ENCODE measurements around the gene HOXB1.

The HOXB1 gene

DNA sequence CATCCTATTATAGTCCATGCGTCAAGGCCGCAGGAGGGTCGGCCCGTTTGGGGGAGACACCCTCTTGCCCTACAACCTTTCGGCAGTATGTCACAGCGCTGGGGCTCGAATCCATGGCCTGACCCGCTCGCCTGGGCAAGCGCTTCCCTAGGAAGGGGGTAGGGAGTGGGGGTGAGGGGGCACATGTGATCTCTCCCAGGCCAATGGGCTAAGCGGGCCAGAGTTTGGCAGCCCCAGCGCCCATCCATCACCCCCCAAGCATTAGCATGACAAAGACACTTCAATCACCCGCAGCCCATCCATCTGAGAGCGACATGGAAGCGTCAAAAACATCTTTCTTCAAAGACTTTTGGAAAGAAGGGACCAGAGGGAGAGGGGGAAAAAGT is at the start of gene HOXB1:
Gene HOXB1, minus strand, starts transcription at position 125 of the 386 bp plus-strand sequence. Its CDS starts 107 bp downstream, at position 18.
- DNase-seq (ENCODE audit: low read depth in 2 of 2), result no peak

DNA sequence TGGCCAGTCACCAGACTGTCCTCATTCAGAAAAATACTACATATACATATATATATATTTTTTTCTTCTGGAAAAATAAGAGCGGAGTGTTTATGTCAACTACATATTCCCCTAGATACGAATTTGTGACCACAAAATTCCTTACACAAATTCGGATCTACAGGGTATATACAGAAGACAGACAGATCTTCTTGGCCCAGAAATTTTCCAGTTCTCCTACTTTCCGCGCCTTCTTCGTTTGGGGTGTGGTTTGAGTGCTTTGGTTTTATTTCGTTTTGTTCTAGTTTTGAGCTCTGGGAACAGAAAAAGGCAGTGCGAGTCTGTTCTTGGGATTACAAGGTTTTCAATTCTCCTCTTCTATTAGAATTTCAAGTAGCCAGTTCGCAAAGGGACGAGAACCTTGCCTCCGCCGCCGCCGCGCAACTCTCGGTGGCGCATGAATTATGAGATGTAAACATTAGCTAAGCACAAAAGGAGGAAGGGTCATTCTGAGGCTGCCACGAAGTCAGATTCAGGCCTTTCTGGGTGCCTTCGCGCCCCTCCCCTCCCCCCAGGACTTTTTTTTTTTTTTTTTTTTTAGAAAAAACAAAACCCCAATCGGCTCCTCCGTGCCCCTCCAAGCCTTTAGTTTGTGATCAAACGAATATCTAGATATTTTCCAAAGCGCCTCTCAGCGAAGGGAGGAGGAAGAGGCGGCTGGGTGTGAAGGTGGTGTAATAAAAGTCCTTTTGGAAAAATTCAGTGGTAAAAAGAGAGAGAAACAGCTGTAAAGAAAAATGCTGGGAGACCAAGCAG is 49.1 kb upstream of the HOXB1 start:
- DNase-seq (ENCODE audit: low read depth in 2 of 2), result no peak

DNA sequence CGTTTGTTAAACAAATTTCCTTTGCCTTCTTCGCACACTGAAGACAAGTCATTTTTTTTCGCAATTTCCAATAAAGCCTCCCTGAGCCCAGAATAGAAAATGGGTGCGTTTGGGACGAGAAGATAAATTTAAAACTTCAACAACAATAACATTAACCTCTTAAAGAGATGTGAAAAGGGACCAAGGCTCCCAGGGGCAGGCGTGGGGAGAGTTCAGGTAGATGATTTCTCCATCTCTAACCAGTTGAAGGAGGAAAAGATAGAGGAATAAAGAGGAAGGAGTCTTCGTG is 48.6 kb upstream of the HOXB1 start:
- DNase-seq (ENCODE audit: low read depth in 2 of 2), result no peak

DNA sequence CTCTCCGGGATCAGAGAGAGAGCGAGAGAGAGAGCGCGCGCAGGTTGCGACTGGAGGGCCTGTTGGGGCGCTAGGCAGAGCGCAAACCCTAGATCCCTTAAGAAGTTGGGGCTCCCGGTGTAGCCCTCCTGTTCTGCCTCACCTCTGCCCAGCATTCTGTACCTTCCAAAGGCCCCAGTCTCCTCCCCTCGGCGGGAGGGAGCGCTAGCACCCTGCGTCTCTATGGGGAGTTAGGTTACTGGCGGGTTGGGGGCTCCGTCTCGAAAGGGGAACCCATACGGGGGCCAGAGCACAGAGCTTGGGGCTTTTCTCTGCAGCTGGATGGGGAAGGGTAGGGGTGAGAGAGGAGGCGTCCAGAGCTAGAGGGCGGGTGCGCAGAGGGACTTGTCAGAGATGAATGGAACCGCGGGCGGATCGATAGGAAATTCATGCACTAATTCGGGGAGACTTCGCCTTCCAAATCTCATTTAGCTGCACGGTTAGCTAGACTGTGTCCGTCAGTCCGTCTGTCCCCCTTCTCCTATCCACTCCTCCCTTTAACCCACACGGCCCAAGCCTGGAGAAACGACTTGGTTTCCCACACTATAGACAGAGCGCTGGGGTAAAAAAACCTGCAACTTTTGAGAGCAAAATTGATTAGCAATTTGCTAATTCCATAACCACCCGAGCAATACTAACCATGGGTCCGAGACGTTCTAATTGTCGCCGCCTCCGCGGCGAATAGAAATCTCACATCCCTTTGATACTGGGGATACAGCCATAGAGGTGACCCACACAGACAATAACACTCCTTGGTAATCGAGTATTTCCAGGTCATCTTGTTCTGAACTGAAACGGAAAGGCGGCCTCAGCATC is 48.0 kb upstream of the HOXB1 start:
- no peak for DNase-seq (ENCODE audit: low read depth in 2 of 2)

DNA sequence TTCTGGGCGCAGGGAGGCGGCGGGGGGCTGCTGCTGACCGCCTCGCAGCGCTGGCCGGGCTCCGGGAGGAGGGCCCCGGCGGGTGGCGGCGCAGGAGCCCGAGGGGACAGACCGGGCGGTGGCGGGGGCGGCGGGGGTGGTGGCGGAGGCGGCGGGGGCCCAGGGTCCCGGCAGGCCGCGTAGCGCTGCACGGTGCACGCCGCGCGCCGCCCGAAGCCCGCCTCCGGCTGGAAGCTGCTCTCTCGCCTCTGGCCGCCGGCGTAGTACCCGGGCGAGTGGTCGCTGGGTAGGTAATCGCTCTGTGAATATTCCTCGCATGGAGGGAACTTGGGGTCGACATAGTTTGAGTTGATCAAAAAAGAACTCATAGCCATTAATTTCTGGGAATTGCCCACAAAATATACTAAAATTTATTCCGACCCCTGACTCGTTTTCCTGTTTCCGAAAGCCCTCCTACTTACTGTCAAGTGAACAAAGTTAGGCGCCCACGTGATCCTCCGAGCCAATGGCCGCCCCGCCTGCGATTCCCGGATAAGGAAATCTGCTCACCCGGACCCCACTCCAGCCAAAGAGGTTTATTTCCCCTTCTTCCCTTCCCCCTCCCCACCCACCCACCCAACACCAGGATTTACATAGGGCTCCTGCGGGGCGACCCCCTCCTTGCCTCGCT is 47.3 kb upstream of the HOXB1 start, which contains the start of gene HOXB4:
Gene HOXB4, minus strand, starts transcription at position 405 of the 670 bp plus-strand sequence. Its CDS starts 31 bp downstream, at position 374.
- DNase-seq (ENCODE audit: low read depth in 2 of 2), result peak in 1 of 2 donors; percentile 42

DNA sequence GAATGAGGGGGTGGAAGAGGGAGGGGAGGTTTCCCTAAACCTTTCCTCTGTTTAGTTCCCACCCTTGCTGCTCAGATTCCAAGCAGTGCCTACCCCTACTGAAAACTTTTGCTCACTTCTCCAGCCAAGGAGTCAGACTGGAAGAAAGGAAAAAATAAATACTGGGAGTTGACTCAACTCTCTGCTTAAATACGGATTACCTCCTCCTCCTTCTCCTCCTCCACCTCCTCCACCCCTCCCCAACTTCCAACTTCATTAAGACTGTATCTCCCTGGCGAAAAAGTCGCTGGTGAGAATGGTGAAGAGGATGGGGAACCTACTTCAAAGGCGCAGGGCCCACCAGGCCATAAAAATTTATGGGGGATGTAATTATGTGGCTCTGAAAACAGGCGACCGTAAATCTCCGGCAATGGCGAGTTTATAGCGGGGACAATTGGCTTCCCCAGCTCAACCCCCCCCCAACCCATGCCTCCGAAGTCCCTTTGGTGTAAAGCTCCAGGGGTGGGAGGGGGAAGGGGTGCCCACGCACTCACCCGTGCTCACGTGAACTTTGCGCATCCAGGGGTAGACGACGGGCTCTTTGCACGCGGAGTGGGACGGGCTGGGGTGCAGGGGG is 46.6 kb upstream of the HOXB1 start:
- no peak for DNase-seq (ENCODE audit: low read depth in 2 of 2)

DNA sequence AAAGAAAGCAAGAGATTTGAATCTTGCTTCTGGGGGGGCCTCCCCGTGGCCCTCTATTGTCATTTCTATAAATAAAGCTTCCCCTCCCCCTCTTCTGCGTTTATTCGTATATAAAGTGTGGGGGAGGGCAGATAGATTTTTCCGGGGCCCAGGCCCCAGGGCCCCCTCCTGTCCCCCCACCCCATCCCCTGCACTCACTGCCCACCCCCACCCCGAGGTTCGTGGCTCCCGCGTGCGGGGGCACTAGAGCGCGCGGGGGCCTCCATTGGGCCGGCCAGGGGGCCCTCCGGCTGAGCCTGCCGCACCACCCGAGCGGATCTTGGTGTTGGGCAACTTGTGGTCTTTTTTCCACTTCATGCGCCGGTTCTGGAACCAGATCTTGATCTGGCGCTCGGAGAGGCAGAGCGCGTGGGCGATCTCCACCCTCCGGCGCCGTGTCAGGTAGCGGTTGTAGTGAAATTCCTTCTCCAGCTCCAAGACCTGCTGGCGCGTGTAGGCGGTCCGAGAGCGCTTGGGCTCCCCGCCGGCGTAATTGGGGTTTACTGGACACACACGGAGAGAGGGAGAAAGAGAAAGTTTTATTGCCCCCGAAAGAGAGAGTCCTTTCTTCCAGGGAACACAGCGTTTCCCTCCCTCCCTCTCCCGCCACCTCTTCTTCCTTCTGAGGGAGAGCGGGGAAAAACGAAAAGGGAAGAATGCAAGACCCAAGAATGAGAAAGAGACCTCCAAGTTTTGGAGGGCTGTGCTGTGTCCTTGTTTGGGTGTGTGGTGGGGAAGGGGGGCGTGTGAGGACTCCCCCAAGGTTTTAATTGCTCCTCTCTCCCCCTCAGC is 45.9 kb upstream of the HOXB1 start:
- no peak for DNase-seq (ENCODE audit: low read depth in 2 of 2)

DNA sequence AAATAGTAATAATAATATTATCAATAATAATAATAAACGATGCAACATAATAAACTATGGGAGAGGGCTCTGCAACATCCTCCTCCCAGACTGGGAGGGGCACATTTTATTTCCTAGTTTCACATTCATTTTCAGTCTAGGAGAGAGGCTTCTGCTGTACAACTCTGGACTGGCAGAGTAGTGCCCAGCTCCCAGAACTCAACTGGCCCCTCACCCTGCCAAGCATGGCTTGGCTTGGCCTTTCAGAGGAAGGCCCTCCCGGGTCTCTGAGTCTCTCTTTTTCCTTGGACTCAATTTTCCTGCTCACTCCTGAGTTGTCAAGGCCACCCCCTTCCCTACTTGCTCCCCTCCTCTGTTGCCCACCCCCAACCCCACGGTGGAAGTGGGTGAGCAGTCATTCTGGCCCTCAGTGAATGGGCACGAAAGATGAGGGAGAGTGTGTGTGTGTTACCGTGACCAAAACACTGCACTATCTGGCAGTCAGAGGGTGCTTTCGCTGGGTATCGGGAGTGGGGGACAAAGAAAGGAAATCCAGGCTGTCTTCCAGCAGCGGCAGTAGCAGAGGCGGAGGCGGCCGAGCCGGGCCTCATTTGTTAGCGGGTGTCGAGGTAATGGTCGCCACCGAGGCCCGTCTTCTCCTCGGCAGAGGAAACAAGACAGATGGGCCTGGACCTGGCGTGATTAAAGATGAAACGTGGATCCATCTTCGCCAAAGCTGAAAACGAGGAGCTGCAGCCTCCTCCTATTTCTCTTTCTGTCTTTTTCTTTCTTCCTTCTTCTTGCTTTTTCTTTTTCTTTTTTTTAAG is 45.1 kb upstream of the HOXB1 start:
- no peak for DNase-seq (ENCODE audit: low read depth in 2 of 2)

DNA sequence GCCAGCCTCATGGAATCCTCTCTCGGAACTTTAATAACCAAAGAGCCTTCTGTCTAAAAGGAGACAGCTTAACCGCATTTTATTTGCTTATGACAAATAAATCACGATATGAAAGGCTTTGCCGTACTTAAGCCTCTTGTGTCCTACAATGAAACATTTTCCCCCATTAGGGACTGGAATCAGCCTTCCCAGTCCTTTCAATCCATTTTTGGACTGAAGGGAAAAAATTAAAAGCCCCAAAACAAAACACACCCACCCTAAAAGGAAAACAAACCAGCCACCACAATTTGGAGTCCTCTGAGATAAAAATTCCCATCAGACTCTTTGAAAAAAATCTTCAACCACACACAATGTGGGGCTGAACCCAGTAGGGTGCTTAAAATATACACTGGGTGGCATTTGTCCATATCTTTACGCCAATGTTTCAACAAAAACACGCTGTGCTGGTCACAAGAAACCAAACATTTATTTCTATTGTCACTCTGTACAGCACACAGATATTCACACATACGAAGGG is 44.3 kb upstream of the HOXB1 start:
- no peak for DNase-seq (ENCODE audit: low read depth in 2 of 2)

DNA sequence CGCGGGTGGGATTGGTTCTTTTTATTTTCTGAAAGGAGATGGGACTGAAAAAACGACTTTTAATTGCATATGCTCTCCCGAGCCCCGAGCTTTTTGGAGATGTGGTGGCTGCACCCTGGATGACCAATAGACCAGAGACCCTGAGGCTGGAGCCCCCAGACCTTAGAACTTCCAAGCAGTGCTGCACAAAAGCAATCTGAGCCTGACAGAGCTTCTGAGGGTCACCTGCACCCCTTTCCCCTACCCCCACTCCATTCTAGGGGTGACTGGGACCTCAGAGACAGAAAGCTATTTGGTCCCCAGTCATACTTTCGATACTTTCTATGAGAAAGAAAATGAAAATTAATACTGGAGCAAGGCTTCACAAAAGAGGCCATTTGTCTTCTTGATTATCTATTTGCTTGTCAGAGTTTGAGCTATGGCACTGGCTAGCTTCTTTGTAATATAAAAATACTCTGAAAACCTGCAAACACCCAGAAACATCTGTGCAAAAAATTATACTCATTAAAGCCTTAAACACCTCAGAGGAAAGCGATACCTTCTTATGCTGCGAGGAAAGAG is 43.8 kb upstream of the HOXB1 start:
- no peak for DNase-seq (ENCODE audit: low read depth in 2 of 2)

DNA sequence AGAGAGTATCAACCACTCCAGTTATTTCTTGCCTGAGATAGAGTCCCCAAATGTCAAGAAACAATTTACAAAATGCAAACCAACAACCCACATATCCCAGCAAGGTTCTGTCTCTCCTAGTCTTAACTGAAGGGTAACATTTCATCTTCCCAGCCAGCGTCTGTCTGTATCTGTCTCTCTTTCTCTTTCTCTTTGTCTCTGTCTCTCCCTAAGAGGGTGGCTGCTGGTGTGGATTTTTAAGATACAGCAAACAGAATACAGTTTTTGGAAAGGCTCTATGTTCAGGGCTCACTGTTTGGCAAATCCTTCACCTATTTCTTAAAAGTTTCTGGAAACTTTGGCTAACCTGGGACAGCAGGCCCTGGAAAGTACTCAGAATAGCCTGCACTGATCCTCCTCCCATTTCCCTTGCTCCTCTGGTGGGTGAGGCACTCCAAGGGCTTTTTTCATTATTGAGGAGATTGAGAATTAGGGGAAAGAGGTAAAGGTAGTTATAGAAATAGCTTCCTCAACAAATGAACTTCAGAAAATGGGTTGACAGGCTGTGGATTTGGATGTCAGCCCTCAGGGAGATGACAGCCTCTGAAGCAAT is 41.1 kb upstream of the HOXB1 start:
- DNase-seq (ENCODE audit: low read depth in 2 of 2), result no peak

DNA sequence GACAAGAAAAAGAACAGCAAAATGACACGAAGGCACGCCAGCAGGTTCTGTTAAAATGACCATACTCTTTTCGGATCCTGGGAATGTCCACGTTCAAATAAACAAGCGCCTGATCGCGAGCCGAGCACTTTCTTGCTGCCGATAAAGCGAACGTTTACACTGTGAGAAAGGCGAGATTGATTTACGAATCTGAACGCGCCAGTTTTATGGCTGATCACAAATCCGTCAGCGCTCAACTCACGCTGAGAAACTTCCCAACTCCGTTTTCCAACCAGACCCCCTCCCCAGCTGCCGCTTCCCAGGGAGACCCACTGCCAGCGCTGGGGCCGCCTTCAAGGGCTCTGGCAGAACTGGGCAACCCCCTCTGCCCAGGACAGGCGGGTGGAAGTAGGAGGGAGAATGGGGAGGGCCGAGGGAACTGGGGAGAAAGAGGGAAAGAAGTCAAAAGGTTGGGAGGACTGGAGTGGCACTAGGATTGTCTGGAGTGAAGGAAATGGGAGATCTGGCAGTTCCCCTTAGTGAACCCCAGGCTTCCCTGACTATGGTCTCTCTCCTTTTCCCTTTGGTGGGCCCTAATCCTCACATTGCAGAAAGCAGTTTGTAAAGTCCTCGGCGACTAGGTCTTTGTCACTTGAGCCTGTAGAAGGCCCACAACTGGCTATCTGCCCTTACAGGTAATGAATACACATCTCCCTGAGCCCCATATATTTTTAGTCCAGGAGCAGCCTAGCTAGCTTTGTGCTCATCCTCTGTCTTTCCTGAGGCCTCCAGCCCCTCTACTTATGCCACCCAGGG is 40.4 kb upstream of the HOXB1 start:
- DNase-seq (ENCODE audit: low read depth in 2 of 2), result no peak

DNA sequence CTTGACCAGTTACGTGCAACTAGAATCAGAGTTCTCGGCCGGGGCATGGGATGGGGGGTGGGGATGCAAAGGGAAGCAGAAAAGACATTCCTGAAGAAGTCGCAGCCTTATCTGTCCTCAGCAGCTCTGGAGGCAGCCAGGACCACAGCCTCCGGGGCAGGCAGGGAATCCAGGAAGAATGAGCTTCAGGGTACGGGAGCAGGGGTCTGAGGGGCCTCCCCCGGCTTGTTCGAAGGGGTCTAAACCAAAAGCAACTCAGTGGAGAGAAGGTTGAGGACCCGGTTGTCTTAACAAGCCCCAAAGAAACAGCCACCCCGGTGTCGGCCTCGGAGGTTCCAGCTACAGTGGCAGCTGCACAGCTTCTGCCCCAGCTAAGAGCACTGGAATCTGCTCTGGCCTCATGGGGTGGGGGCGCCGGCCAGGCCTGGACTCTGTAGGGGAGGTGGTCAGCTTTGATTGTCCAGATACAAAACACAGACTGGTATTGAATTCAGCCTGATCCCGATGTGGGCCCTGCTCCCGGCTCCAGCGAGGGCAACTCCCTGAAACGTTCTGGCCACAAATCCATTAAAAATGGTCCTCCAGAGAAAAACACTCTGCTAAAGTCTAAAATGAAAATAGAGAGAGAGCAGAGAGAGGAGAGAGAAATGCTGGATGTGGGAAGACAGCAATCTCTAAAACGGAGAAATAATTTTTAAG is 39.7 kb upstream of the HOXB1 start:
- no peak for DNase-seq (ENCODE audit: low read depth in 2 of 2)

DNA sequence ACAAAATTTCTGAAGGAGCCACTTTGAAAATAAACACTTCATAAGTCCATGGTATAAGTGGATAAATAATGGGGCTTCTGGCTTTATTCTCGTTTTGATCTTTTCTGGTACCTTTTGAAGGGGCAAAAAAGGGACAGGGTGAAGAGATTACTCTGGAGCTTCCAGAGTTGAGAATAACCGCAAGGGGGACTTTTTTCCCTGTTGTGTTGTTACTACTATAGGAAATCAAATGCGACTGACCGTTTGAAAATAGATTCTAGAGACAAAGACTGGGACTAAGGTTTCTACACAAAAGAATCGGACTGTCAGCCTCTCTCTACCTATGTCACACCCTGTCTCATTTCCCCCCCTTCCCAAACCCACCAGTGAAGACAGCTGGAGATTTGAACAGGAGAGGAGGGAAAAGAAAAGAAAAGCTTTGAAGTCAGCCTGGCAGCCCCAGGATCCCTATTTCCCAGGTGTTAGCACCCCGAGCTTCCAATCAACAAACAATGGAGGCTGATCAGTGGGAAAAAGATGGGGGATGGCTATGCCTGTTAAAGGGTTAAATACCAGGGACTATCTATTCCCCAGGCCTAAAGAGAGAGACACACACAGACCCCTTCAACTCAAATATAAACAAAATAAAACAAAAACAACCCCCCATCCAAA is 39.0 kb upstream of the HOXB1 start:
- no peak for DNase-seq (ENCODE audit: low read depth in 2 of 2)

DNA sequence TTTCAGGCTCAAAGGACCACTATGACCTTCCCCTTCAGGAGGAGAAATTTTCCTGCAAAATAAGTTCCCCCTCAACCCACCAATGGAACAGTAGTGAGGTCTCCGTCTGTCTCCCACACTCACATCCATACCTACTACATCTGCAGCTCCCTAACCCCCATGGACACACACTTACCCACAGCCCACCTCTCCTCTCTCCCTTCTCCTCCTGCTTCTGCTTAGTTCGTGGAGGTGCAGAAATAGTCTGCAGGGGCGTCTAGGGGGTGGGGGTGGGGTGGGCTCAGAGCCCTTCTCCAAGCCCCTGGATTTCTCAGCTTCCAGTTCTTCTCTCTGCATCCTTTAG is 38.4 kb upstream of the HOXB1 start:
- no peak for DNase-seq (ENCODE audit: low read depth in 2 of 2)

DNA sequence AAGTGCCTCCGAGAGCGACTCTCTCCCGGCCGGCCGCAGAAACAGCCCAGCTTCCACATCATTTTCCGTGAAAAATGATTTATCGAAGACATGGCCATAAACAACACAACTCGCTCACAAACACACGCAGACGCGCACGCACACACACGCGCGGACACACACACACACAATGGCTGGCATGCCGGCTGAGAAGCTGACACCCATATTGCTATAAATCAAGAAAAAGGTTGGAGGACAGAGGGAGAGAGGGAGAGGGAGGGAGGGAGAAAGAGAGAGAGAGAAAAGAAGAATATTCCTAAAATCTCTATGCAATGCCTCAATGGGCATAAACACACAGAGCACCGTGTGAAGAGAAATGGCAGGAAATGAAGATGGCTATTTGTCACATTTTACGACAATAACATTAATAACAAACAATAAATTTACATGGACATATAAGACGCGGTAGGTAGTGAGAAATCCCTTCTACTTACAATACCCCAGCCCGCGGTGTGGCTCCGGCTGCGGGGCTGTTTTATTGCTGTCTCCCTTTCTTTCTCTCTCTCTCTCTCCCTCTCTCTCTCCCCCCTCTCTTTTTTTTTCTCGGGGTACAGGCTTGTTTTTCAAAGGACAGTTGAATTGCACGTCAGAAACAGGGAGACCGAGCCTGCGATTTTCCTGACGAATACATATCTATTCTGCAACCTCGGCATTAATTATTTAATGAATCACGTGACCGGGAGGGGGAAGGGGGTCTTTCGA is 37.9 kb upstream of the HOXB1 start:
- no peak for DNase-seq (ENCODE audit: low read depth in 2 of 2)
